Measurements from ENCODE around the gene EVI5. TPM values are rescaled to one million over a fixed set of nuclear protein-coding genes. Genes with fewer than 3 reads are reported as not detected.

The EVI5 gene
- total RNA-seq, 2 donors from 2014 or later: 20.8 to 29.0 TPM

- Mint-ChIP-seq H3K9me3 (peaks cover 7% of the 10 kb centered on the region), H3K4me3 (no peak overlapping the region), H3K27me3 (ENCODE audit: insufficient read depth) (no peaks in the 10 kb centered on the region), H3K36me3 (ENCODE audit: low read depth) (peaks cover 70% of the 10 kb centered on the region), H3K4me1 (no peaks in the 10 kb centered on the region), H3K27ac (no peak overlapping the region)
- Histone ChIP-seq H3K27ac (ENCODE audit: low read depth, low read length) (no peak overlapping the region), H3K9me3 (ENCODE audit: control insufficient read depth, low read length) (peaks cover 9% of the 10 kb centered on the region), H3K4me1 (ENCODE audit: control insufficient read depth, insufficient read depth, low read length) (no peaks in the 10 kb centered on the region), H3K4me3 (ENCODE audit: low read length) (no peak overlapping the region), H3K36me3 (ENCODE audit: control insufficient read depth, insufficient read depth, low read length) (peaks cover 26% of the 10 kb centered on the region), H3K9ac (ENCODE audit: extremely low read depth, low read length, poor library complexity, severe bottlenecking) (no peak overlapping the region), H3K27me3 (ENCODE audit: control insufficient read depth, insufficient read depth, low read length, poor library complexity, severe bottlenecking) (no peaks in the 10 kb centered on the region)
- 83 to 97% methylated on average over 1 to 4 of the region's 4 CpGs for WGBS, 2 experiments (ENCODE audit: insufficient coverage in 1 of 2, insufficient read length in 1 of 2)
- TF ChIP-seq CTCF (conservative IDR thresholded peaks at IDR 0.05): no peak
- DNase-seq: no peak
Measured at GRCh38 chr1:92679980-92680379, 104.9 kb downstream of the EVI5 start.

GRCh38 chr1:92663775-92664174 is 121.1 kb downstream of the EVI5 start:
- no peak overlapping the region for H3K9ac ChIP-seq (ENCODE audit: extremely low read depth, low read length, poor library complexity, severe bottlenecking)
- no peak overlapping the region for H3K27ac Mint-ChIP-seq
- 87 to 100% methylated on average over 5 of the region's 5 CpGs for WGBS, 2 experiments (ENCODE audit: insufficient coverage in 1 of 2, insufficient read length in 1 of 2)

DNA sequence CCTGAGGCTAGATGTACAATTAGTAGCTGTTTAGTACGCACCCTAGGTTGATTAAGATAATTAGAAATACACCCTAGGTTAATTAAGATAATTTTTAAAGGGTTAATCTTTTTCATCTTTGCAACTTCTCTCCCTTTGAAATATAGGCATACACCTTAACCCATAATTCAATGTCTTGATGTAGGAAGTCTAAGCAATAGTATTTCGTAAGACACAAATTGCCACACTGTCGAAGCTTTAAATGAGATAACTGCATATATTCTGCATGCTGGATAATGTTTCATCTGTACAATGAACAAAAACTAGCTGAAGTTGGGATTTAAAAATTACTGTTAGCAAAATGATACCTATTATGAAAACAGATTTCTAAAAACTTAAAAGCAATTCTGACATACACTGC is 122.9 kb downstream of the EVI5 start:
- H3K4me1 ChIP-seq (ENCODE audit: control insufficient read depth, insufficient read depth, low read length): no peaks in the 10 kb centered on the region
- peaks cover 22% of the 10 kb centered on the region for H3K36me3 Mint-ChIP-seq (ENCODE audit: low read depth)
- TF ChIP-seq CTCF (conservative IDR thresholded peaks at IDR 0.05): no peak
- H3K36me3 ChIP-seq (ENCODE audit: control insufficient read depth, insufficient read depth, low read length): peaks cover 17% of the 10 kb centered on the region
- no peaks in the 10 kb centered on the region for H3K9me3 Mint-ChIP-seq
- H3K27ac Mint-ChIP-seq: no peak overlapping the region
- DNase-seq: no peak
- H3K27me3 Mint-ChIP-seq (ENCODE audit: insufficient read depth): no peaks in the 10 kb centered on the region
- no peak overlapping the region for H3K4me3 Mint-ChIP-seq
- no peaks in the 10 kb centered on the region for H3K27me3 ChIP-seq (ENCODE audit: control insufficient read depth, insufficient read depth, low read length, poor library complexity, severe bottlenecking)
- peaks cover 8% of the 10 kb centered on the region for H3K9me3 ChIP-seq (ENCODE audit: control insufficient read depth, low read length)
- WGBS, 2 experiments (ENCODE audit: insufficient coverage in 1 of 2, insufficient read length in 1 of 2): 95% methylated on average over 3 of the region's 3 CpGs; no CpG with 5 or more reads in 1 of the 2 experiments
- no peak overlapping the region for H3K4me3 ChIP-seq (ENCODE audit: low read length)
- no peak overlapping the region for H3K9ac ChIP-seq (ENCODE audit: extremely low read depth, low read length, poor library complexity, severe bottlenecking)
- no peaks in the 10 kb centered on the region for H3K4me1 Mint-ChIP-seq
- H3K27ac ChIP-seq (ENCODE audit: low read depth, low read length): no peak overlapping the region

More at GRCh38 chr1:92663775-92664174, 121.1 kb downstream of the EVI5 start:
- H3K4me1 ChIP-seq (ENCODE audit: control insufficient read depth, insufficient read depth, low read length): no peaks in the 10 kb centered on the region
- H3K36me3 Mint-ChIP-seq (ENCODE audit: low read depth): peaks cover 9% of the 10 kb centered on the region
- H3K9me3 Mint-ChIP-seq: no peaks in the 10 kb centered on the region
- TF ChIP-seq CTCF (conservative IDR thresholded peaks at IDR 0.05): no peak
- no peak overlapping the region for H3K4me3 Mint-ChIP-seq
- no peaks in the 10 kb centered on the region for H3K4me1 Mint-ChIP-seq
- no peaks in the 10 kb centered on the region for H3K27me3 Mint-ChIP-seq (ENCODE audit: insufficient read depth)
- no peak overlapping the region for H3K4me3 ChIP-seq (ENCODE audit: low read length)
- H3K36me3 ChIP-seq (ENCODE audit: control insufficient read depth, insufficient read depth, low read length): peaks cover 7% of the 10 kb centered on the region
- no peaks in the 10 kb centered on the region for H3K27me3 ChIP-seq (ENCODE audit: control insufficient read depth, insufficient read depth, low read length, poor library complexity, severe bottlenecking)
- no peak overlapping the region for H3K27ac ChIP-seq (ENCODE audit: low read depth, low read length)
- DNase-seq: no peak
- no peaks in the 10 kb centered on the region for H3K9me3 ChIP-seq (ENCODE audit: control insufficient read depth, low read length)

Measured in endodermal cell (in vitro differentiated cells).